DOHH2 (cell line): ENCODE data around the gene THBS1.

Source experiments
- CTCF ChIP-seq: fragments of 200-600 bp; sonication (generic); IDR thresholded peaks from one replicate; pipeline ENCODE4 v1.5.1; 2014; ENCODE audit warnings: antibody characterized with exemption, mild to moderate bottlenecking, low read depth, low read length; ENCODE audit not compliant: poor library complexity, severe bottlenecking
- EZH2phosphoT487 ChIP-seq: fragments of 200-600 bp; sonication (generic); IDR thresholded peaks from 2 replicates; pipeline ENCODE4 v1.6.1; 2017; ENCODE audit warnings: borderline replicate concordance, mild to moderate bottlenecking, antibody characterized with exemption, low read length, moderate library complexity, mixed read lengths

GRCh38 chr15:39585389-39585841 lies 4.5 kb downstream of the THBS1 start:
- TF ChIP-seq CTCF = no peak
- TF ChIP-seq EZH2phosphoT487 = no peak
